Osteoblast (primary cell): ENCODE results near the gene LSM7. TPM values are rescaled to one million over a fixed set of nuclear protein-coding genes. Genes with fewer than 3 reads are reported as not detected.

Experiments
- DNase-seq: peaks from one replicate; pipeline ENCODE4 v3.0.0; 2011; ENCODE audit warnings: low spot score, mixed read lengths; ENCODE audit not compliant: insufficient read length; ENCODE audit errors: missing footprints
- H2AFZ ChIP-seq: 2 replicates; pipeline ENCODE4 v1.6.0; 2011; ENCODE audit warnings: mild to moderate bottlenecking, low read length
- H3K27ac ChIP-seq: 2 replicates; pipeline ENCODE4 v1.5.1; 2011; ENCODE audit warnings: mild to moderate bottlenecking, low read depth, low read length, moderate library complexity
- H3K27me3 ChIP-seq: 2 replicates; pipeline ENCODE4 v1.6.0; 2012; ENCODE audit warnings: mild to moderate bottlenecking, control low read depth, inconsistent platforms, low read length, moderate library complexity; ENCODE audit not compliant: insufficient read depth
- H3K36me3 ChIP-seq: 2 replicates; pipeline ENCODE4 v1.5.1; 2011; ENCODE audit warnings: mild to moderate bottlenecking, low read length, control low read depth, moderate library complexity; ENCODE audit not compliant: insufficient read depth
- H3K4me1 ChIP-seq: 2 replicates; pipeline ENCODE4 v1.5.1; 2011; ENCODE audit warnings: mild to moderate bottlenecking, low read length, control low read depth, moderate library complexity; ENCODE audit not compliant: insufficient read depth
- H3K4me2 ChIP-seq: 2 replicates; pipeline ENCODE4 v1.6.0; 2011; ENCODE audit warnings: mild to moderate bottlenecking, low read length; ENCODE audit not compliant: insufficient read depth
- H3K4me3 ChIP-seq: fragments of 200-600 bp; sonication (generic); 3 replicates; pipeline ENCODE4 v1.5.1; 2012; ENCODE audit warnings: mild to moderate bottlenecking, low read length, inconsistent platforms; ENCODE audit not compliant: insufficient read depth
- H3K79me2 ChIP-seq: 2 replicates; pipeline ENCODE4 v1.6.0; 2012; ENCODE audit warnings: mild to moderate bottlenecking, low read length, control low read depth, inconsistent platforms; ENCODE audit not compliant: insufficient read depth
- H3K9me3 ChIP-seq: 2 replicates; pipeline ENCODE4 v1.5.1; 2011; ENCODE audit warnings: low read depth, low read length, control low read depth
- H4K20me1 ChIP-seq: 2 replicates; pipeline ENCODE4 v1.6.0; 2012; ENCODE audit warnings: mild to moderate bottlenecking, low read length, control low read depth; ENCODE audit not compliant: insufficient read depth
- total RNA-seq: library from RNA; depleted of rRNA; stranded (reverse); fragments of >200 nt; gene quantifications from 2 replicates; pipeline ENCODE4 v1.2.3, GENCODE V29; 2012
- TF ChIP-seq, protein P1 (sequence below): IDR thresholded peaks from 2 replicates; pipeline ENCODE4 v1.5.1; 2011; ENCODE audit warnings: mild to moderate bottlenecking, low read depth, low read length, moderate library complexity; ENCODE audit errors: extremely low read depth

Gene LSM7
- total RNA-seq, 1 donor, result 57.9 TPM

DNA sequence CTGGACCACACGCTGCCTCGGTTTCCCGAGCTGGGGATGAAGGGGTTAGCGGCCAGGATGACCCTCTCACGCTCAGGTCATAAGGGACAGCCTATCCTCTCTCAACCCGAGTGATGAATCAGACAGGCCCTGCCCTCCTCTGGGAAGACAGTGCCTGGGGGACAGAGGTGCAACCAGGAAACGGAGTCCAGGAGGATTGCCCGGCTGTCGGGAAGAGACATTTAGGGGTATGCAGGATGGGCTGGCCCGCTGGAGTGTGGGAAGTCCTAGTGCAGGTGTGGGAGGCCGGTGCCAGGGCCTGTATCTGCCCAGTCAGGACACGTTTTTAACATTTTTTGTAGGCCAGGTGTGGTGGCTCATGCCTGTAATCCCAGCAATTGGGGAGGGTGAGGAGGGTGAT lies 8.3 kb downstream of the LSM7 start:
- no peak overlapping the region for H2AFZ ChIP-seq
- no peaks in the 10 kb centered on the region for H3K27me3 ChIP-seq
- peaks cover 4% of the 10 kb centered on the region for H3K36me3 ChIP-seq
- no peak overlapping the region for H3K4me2 ChIP-seq
- TF ChIP-seq, protein P1, sequence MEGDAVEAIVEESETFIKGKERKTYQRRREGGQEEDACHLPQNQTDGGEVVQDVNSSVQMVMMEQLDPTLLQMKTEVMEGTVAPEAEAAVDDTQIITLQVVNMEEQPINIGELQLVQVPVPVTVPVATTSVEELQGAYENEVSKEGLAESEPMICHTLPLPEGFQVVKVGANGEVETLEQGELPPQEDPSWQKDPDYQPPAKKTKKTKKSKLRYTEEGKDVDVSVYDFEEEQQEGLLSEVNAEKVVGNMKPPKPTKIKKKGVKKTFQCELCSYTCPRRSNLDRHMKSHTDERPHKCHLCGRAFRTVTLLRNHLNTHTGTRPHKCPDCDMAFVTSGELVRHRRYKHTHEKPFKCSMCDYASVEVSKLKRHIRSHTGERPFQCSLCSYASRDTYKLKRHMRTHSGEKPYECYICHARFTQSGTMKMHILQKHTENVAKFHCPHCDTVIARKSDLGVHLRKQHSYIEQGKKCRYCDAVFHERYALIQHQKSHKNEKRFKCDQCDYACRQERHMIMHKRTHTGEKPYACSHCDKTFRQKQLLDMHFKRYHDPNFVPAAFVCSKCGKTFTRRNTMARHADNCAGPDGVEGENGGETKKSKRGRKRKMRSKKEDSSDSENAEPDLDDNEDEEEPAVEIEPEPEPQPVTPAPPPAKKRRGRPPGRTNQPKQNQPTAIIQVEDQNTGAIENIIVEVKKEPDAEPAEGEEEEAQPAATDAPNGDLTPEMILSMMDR, result no peak
- DNase-seq, result no peak
- H3K79me2 ChIP-seq, result peaks cover 6% of the 10 kb centered on the region
- no peak overlapping the region for H3K4me3 ChIP-seq
- H4K20me1 ChIP-seq, result peaks cover 4% of the 10 kb centered on the region
- H3K4me1 ChIP-seq, result peaks cover 7% of the 10 kb centered on the region
- no peak overlapping the region for H3K27ac ChIP-seq
- H3K9me3 ChIP-seq, result no peaks in the 10 kb centered on the region

DNA sequence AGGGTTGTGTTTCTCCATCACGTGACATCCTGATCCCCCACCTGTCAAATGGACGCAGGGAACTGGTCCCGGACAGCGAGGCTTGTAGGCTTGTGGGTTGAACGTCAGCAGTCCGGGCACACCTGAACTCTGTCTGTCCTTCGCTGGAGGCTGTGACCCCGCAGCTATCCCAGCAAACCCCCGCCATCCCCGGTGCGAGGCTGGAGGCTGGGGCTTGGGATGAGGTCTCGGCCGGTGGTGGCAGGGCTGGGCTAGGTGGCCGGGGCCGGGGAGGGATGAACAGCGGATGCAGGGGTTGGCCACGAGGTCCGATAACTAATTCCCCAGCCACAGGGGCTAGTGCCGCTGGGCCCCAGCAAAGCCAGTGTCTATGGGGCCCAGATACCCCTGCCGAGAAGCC lies 8.8 kb downstream of the LSM7 start:
- peaks cover 7% of the 10 kb centered on the region for H3K4me1 ChIP-seq
- H3K36me3 ChIP-seq, result peaks cover 4% of the 10 kb centered on the region
- H3K4me2 ChIP-seq, result no peak overlapping the region
- no peak for DNase-seq
- H3K27ac ChIP-seq, result no peak overlapping the region
- no peak overlapping the region for H3K4me3 ChIP-seq
- no peaks in the 10 kb centered on the region for H4K20me1 ChIP-seq
- H3K79me2 ChIP-seq, result peaks cover 1% of the 10 kb centered on the region
- H3K27me3 ChIP-seq, result no peaks in the 10 kb centered on the region
- H3K9me3 ChIP-seq, result no peaks in the 10 kb centered on the region
- H2AFZ ChIP-seq, result no peak overlapping the region
- TF ChIP-seq, protein P1, result no peak

DNA sequence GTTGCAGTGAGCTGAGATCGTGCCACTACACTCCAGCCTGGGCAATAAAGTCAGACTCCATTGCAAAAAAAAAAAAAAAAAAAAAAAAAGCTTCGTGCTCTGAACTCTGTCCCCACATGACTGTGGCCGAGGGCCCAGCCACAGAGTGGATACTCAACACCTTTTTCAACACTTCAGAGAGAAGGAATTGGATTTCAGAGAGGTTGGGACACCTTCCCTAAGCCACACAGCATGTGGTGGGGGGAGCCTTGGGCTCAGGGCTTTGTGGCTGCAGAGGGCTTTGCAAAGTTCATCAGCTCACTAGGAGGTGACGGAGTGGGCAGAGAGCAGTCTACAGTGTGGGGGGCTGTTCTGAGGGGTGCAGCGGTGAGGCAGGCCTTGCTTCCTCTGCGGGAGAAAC lies 9.5 kb downstream of the LSM7 start:
- no peak overlapping the region for H3K27ac ChIP-seq
- no peak overlapping the region for H2AFZ ChIP-seq
- H3K4me3 ChIP-seq, result no peak overlapping the region
- no peak for DNase-seq
- H3K9me3 ChIP-seq, result no peaks in the 10 kb centered on the region
- H3K27me3 ChIP-seq, result no peaks in the 10 kb centered on the region
- peaks cover 4% of the 10 kb centered on the region for H3K36me3 ChIP-seq
- H4K20me1 ChIP-seq, result no peaks in the 10 kb centered on the region
- TF ChIP-seq, protein P1, result no peak
- no peaks in the 10 kb centered on the region for H3K79me2 ChIP-seq
- peaks cover 7% of the 10 kb centered on the region for H3K4me1 ChIP-seq
- no peak overlapping the region for H3K4me2 ChIP-seq

DNA sequence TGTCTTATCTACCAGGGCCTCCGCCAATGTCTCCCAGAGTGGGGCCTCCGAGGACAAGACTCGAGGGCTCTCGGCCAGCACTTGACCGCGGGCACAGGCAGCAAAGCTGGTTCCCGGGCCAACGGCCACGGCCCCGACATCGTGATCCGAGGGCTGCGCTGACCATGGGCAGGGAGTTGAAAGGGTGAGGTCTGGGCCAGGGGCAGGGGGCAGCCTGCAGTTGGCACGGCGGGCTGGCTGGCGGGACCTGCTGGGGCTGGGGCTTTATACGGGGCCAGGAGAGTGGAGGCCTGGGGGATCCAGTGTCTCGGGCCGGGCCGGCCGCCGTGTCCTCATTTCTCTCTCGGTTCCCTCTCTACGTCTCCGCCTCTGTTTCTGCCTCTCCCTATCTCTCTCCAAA lies 10.6 kb downstream of the LSM7 start:
- no peak for DNase-seq
- Histone ChIP-seq H3K27me3 (peaks cover 2% of the 10 kb centered on the region), H4K20me1 (no peaks in the 10 kb centered on the region), H3K9me3 (no peaks in the 10 kb centered on the region), H3K4me3 (no peak overlapping the region), H3K36me3 (peaks cover 4% of the 10 kb centered on the region), H3K4me2 (no peak overlapping the region), H2AFZ (no peak overlapping the region), H3K27ac (no peak overlapping the region), H3K79me2 (no peaks in the 10 kb centered on the region), H3K4me1 (peaks cover 7% of the 10 kb centered on the region)
- TF ChIP-seq, protein P1, result no peak
